ENCODE results near the gene OR6T1.

OR6T1 gene, protein sequence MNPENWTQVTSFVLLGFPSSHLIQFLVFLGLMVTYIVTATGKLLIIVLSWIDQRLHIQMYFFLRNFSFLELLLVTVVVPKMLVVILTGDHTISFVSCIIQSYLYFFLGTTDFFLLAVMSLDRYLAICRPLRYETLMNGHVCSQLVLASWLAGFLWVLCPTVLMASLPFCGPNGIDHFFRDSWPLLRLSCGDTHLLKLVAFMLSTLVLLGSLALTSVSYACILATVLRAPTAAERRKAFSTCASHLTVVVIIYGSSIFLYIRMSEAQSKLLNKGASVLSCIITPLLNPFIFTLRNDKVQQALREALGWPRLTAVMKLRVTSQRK

DNA sequence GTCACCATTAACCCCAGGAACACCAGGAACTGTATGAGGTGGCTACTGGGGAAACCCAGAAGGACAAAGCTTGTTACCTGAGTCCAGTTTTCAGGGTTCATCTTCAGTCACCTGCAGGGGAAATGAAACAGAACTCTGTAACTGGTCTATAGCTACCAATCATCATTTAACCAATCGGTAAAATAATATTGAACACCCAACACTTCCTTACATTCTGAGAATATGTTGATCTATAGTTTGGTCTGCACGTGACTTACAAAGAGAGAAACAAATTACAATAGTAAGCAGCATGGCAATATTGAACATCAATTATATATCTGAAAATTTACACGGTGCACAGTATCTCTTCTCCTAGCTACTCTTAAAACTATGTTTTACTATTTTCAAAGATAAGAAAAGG, at the start of gene OR6T1:
OR6T1 (minus strand) TSS at position 101 of the 400 bp plus-strand sequence; CDS start at position 101, 0 bp downstream.
- DNase-seq: no peak

DNA sequence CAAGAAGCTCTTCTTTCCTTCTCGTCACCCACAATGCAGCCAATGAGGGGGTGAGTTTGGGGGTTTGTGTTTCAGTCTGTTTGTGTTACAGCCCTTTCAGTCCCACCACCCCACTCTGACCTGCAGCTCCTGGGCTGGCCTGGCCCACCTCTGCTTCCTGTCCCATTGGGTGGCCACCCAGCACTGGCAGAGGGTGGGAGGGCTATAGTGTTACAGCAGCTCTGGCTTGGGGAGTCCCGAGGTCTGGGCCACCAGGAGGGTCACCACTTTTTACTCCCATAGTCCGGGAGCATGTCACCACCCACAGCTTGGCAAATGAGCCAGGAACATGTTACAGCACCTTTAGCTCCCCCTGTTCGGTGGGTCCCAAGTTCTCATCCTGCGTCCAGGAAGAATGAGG, 35.7 kb upstream of the OR6T1 start:
- DNase-seq: no peak

DNA sequence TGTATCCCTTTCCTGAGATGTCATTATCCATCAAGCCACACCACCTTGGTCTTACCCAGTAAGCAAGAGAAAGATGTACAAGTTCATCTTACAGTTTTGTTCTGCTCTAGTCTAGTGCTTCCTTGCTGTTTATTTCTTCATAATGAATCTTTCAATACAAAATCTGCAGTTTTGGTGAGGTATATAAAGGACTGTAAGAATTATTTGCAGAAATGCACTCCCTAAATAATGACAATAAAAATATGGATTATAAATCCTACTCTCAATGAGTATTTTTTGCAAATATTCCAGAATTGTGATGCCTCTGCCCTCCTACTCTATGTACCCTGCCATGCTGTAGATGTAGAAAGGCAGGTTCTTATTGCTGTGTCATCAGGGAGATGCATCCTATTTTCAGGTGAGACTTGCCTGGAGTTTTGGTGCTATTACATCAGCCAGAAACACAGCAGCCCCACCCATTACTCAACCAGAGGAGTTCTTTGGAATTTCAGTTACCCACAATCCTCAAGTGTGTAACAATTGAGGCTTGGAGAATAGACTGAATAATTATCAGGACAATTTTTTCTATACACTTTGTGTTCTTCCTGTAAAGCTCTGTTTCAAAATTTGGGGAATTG, 34.2 kb upstream of the OR6T1 start, which contains the start of gene OR10S1:
OR10S1 (minus strand) TSS at position 51 of the 617 bp plus-strand sequence. CDS start 117 bp downstream, outside the sequence.
- no peak for DNase-seq

DNA sequence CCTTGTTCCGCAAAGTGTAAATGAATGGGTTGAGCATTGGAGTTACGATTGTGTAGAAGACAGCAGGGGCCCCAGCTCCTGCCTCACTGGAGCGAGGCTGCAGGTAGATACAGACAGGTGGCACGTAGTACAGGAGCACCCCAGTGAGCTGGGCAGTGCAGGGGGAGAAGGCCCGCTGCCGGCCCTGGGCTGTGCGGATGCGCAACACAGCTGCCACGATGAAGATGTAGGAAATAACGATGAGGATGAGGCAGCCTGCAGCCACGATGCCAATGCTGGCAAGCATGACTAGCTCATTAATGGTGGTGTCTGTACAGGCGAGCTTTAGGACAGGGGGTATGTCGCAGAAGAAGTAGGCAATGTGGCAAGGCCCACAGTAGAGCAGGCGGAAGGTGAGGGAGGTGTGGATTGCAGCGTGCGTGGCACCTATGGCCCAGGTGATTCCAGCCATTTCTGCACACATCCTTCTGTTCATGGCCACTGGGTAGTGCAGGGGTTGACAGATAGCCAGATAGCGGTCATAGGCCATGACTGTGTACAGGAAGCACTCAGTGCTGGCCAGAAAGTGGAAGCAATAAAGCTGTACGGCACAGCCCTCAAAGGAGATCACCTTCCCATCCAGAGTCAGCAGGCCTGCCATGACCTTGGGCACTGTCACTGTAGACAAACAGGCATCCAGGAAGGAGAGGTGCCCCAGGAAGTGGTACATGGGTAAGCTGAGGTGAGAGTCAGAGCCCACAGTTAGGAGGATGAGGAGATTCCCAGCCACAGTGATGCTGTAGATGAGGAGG, 33.3 kb upstream of the OR6T1 start:
- no peak for DNase-seq

DNA sequence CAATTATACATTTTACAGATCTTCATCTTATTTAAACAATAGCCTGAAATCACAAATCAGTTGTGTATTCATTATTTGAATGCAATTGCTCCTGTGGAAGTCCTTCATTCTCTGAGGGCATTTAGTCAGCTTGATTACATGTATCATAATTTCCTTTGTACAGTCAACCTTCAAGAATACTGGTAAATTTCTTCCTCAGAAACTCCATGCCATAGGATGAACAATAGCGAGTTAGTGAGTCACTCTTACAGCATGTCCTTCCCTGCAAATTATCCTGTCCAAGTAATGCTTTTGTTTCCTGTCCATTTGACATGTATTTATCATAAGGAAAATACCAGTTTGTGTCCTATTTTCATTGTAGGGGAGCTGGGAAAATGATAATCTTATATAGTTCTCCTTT, 30.2 kb upstream of the OR6T1 start:
- no peak for DNase-seq

DNA sequence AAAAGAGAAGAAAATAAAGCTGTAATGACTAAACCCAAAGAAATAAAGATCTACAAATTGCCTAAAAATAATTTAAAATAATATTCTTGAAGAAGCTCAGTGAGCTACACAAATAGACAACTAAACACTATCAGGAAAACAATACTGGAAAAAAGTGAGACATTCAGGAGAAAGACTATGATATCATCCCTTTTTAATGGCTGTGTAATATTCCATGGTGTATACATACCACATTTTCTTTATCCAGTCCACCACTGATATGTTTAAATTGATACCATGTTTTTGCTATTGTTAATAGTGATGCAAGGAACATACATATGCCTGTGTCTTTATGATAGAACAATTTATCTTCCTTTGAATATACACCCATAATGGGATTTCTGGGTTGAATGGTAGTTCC, 13.1 kb upstream of the OR6T1 start:
- DNase-seq: no peak

DNA sequence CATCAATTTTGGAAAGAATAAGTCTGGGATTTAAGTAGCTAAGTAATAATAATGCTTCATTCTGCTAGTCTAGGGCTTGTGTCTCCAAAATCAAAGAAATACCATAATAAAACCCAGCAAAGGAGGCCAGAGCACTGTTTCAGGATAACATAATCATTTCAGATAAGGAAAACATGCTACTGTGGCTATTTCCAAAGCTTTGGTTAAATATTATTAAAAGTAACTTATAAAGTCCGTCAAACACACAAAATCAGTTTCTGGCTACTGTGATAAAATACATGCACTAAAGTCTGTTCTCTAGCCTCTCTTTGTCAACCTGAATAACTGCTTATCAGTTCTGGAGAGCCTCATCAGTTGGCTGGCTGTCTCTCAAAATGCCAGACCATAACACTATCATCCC, 1.5 kb upstream of the OR6T1 start:
- no peak for DNase-seq

DNA sequence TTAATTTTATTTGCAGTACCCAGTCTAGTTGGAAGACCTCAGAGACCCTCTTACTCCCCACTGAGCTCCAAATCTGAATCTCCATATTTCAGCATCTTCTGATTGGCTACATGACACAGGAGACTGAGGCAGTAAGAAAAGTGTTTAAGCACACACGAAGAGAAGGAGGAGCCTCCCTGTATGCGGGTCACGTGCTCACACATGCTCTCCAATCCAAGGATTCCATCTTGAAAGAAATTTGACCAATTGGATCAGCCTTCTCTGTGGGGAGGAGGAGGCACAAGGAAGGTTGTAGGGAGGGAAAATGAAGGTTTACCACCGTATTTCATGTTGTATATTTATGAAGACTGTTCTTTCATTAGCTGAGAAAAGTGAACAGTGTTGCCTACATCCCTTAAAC, 1.2 kb downstream of the OR6T1 start:
- no peak for DNase-seq

DNA sequence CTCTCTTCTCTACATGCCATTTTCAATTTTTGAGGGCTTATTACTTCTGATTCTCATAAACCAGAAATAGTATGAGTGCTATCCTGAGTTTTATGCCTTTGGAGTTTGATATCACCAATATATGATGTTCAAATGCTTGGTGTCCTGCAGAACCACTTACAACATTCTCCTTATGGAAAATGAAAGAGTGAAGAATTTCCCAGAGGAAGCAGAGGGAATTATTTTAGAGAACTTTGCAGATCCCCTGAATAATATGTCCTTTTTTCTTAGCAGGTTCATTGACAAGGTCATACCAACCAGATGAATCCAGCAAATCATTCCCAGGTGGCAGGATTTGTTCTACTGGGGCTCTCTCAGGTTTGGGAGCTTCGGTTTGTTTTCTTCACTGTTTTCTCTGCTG, 4.3 kb downstream of the OR6T1 start, which contains the start of gene OR4D5:
OR4D5 (plus strand) TSS at position 301 of the 400 bp plus-strand sequence; CDS start at position 301, 0 bp downstream.
- no peak for DNase-seq

DNA sequence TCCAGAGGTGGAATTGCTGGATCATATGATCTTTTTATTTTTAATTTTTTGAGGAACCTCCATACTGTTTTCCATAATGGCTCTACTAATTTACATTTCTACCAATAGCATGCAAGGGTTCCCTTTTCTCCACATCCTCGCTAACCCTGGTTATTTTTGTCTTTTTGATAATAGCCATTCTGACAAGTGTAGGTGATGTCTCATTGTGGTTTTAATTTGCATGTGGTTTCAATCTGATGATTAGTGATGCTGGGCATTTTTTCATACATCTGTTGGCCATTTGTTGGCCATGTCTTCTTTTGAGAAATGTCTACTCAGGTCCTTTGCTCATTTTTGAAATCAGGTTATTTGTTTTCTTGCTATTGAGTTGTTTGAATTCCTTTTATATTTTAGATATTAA, 19.6 kb downstream of the OR6T1 start:
- no peak for DNase-seq

DNA sequence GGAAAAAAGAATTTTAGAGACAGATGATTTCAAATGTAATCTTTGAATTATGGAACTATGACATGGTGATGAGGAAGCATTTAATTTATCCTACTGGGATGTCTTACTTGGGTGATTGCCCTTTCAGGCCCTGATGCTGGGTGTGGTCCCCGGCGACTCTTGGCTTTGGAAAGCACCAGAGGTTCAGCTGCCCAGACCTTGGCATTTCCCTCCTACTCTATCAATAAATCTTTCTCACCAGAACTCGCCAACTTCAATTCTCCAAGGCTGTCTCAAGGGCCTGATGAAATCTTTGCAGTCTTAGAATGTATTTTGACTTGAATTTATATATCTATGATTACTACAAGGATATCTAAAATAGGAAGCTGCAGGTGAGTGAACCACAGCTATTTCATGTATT, 22.7 kb downstream of the OR6T1 start:
- DNase-seq: no peak

DNA sequence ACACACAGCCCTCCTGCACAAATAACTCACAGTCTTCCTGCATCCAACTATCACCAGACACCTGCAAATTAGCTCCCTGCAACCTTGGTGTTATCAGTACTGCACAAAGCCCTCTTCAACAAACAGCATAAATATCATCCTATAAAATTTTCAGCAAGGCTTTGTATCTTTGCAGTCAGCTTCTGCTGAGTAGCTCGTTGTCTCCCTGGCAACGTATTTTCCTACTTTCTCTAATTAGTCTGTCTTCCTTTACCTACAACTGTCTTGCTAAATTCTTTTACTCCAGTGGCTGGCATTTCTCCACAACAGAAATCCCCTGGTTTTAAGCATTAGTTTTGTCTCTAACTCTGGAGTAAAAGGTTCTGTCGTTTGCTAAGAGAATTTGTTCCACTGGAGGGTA, 37.8 kb downstream of the OR6T1 start:
- no peak for DNase-seq

DNA sequence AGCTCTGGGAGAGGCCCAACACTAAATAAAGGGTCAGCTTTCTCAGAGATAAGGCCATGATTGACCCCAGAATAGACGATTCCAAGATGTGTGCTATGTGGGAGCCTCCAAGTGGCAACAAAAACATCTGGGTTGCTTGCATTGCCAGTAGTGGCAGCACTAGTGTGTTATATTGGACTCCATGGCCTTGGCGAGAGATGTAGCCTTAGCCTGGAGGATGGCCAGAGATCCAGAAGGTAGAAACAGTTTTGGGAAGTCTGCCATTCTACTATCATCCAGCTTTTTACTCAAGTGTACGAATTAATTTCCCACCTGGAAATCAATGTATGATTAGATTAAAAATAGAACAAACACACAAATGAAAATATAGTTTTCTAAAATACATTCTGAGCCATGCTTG, 38.7 kb downstream of the OR6T1 start:
- no peak for DNase-seq

DNA sequence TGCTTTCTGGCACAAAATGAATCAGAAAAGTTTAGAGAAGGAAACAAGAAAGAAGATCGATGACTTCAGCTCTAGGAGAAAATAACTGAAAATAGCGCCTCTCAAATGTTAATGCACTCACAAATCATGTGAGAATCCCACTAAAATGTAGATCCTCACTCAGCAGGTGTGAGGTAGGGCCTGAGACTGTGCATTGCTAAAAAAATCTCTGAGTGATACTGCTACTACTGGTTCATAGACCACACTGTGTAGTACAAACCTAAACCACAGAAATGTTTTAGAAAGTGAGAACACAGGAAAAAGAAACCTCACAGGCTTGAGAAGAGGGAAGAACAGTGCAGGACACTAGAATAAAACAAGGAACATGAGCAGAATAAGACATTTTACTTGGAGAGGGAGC, 39.7 kb downstream of the OR6T1 start:
- DNase-seq: no peak

DNA sequence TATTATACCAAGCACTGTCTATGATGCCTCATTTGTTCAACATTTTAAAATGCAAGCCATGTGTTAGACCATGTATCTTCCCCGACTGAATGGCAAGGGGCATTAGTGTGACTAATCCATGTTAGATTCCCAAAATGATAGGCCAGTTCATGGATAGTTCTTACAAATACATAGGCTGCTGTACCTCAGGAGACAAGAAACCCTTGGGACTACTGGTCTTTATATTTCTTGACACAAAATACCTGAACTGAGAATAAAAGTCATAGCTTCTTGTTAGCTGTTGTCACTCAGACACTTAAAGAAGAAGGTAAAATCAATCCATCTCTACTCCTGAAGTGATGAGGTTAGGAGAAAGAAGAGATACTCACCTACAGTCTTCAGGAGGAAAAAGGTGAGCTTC, 41.8 kb downstream of the OR6T1 start, which contains the start of gene OR8D4:
OR8D4 (plus strand) TSS at position 301 of the 400 bp plus-strand sequence. CDS start 4,265 bp downstream, outside the sequence.
- DNase-seq: no peak

DNA sequence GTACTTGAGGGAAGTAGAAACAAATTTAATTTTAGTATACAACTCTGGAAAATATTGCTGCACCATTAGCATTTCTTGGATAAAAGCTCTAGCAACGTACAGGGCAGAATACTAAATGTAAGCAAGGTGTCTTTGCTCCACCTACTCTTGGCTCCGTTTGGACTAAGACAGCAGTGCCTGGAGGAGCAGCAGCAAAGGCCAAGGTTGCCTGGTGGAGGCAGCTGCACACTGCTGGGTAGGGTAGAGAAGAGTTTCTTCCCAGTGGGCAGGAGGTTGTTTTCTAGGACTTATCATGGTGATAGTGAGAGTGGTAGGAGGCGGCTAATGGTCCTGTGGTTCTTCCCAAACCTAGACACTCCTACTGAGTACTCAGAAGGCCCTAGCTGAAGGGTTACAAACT, 43.8 kb downstream of the OR6T1 start:
- no peak for DNase-seq

Measured in CD4-positive, alpha-beta T cell treated with Interleukin-10 for 1 hour (primary cell).